ENCODE measurements around the gene CDC42SE2. TPM values are rescaled to one million over a fixed set of nuclear protein-coding genes. Genes with fewer than 3 reads are reported as not detected.

The CDC42SE2 gene
- total RNA-seq, 4 donors from 2014 or later = 10.4 to 28.4 (median 22.1) TPM

GRCh38 chr5:131373265-131373664, 109.4 kb downstream of the CDC42SE2 start:
- Histone ChIP-seq H3K4me3 (no peak overlapping the region), H3K27ac (no peak overlapping the region), H3K4me1 (peaks cover 0 to 12% (median 5%) of the 10 kb centered on the region in 3 donors), H3K36me3 (no peaks in the 10 kb centered on the region), H3K27me3 (no peaks in the 10 kb centered on the region), H3K9me3 (no peaks in the 10 kb centered on the region)
- TF ChIP-seq CTCF (IDR thresholded peaks at IDR 0.05) (no peak), POLR2A (IDR thresholded peaks at IDR 0.05) (no peak)
- no peak for DNase-seq
- WGBS, 2 donors = 66 to 81% methylated on average over 5 of the region's 5 CpGs
- intact Hi-C loops (cut with DNase I) = no loop called here

GRCh38 chr5:131375351-131375750, 111.5 kb downstream of the CDC42SE2 start:
- Histone ChIP-seq H3K27ac (peak overlapping the region in 1 of 4 donors; percentile 36), H3K27me3 (no peaks in the 10 kb centered on the region), H3K4me1 (peaks cover 0 to 32% (median 24%) of the 10 kb centered on the region in 3 donors), H3K4me3 (no peak overlapping the region), H3K9me3 (no peaks in the 10 kb centered on the region), H3K36me3 (no peaks in the 10 kb centered on the region)
- TF ChIP-seq POLR2A (IDR thresholded peaks at IDR 0.05) (no peak), CTCF (IDR thresholded peaks at IDR 0.05) (no peak)
- DNase-seq = no peak
- WGBS, 2 donors = 70 to 75% methylated on average over 2 of the region's 2 CpGs
- intact Hi-C loops (cut with DNase I) = no loop called here

GRCh38 chr5:131377346-131377745, 113.5 kb downstream of the CDC42SE2 start:
- TF ChIP-seq CTCF (IDR thresholded peaks at IDR 0.05) = no peak
- TF ChIP-seq POLR2A (IDR thresholded peaks at IDR 0.05) = no peak
- intact Hi-C loops (cut with DNase I) = no loop called here
- 95 to 98% methylated on average over 6 of the region's 6 CpGs for WGBS, 2 donors
- H3K9me3 ChIP-seq = no peaks in the 10 kb centered on the region
- no peaks in the 10 kb centered on the region for H3K36me3 ChIP-seq
- peaks cover 0 to 45% (median 28%) of the 10 kb centered on the region in 3 donors for H3K4me1 ChIP-seq
- H3K27me3 ChIP-seq = no peaks in the 10 kb centered on the region
- DNase-seq = no peak
- H3K27ac ChIP-seq = no peak overlapping the region
- no peak overlapping the region for H3K4me3 ChIP-seq

- 51 to 61% methylated on average over 2 of the region's 2 CpGs for WGBS, 2 donors
- H3K4me1 ChIP-seq = peaks cover 0 to 50% (median 28%) of the 10 kb centered on the region in 3 donors
- intact Hi-C loops (cut with DNase I) = no loop called here
- H3K4me3 ChIP-seq = no peak overlapping the region
- H3K27me3 ChIP-seq = no peaks in the 10 kb centered on the region
- no peak for DNase-seq
- peak overlapping the region in 1 of 4 donors; percentile 71 for H3K27ac ChIP-seq
- H3K36me3 ChIP-seq = no peaks in the 10 kb centered on the region
- H3K9me3 ChIP-seq = no peaks in the 10 kb centered on the region
- TF ChIP-seq POLR2A (IDR thresholded peaks at IDR 0.05) (no peak), CTCF (IDR thresholded peaks at IDR 0.05) (no peak)
Observed at GRCh38 chr5:131377785-131378325, 114.0 kb downstream of the CDC42SE2 start.

GRCh38 chr5:131378721-131379541, 115.1 kb downstream of the CDC42SE2 start:
- Histone ChIP-seq H3K4me1 (peaks cover 0 to 50% (median 28%) of the 10 kb centered on the region in 3 donors), H3K27ac (peak overlapping the region; percentile 31 to 80 (median 64)), H3K36me3 (no peaks in the 10 kb centered on the region), H3K9me3 (no peaks in the 10 kb centered on the region), H3K27me3 (no peaks in the 10 kb centered on the region), H3K4me3 (no peak overlapping the region)
- DNase-seq = no peak
- no peak for TF ChIP-seq POLR2A (IDR thresholded peaks at IDR 0.05)
- TF ChIP-seq CTCF (IDR thresholded peaks at IDR 0.05) = no peak
- intact Hi-C loops (cut with DNase I) = no loop called here

All from esophagus squamous epithelium (tissue), 5 donors.